OCI-LY3 (cell line): ENCODE results near the gene LRBA.

ENCODE experiments used
- H2AFZ ChIP-seq: fragments of 200-600, 300-600 bp; shearing (Covaris generic); 2 replicates; pipeline ENCODE4 v1.6.0; 2014; ENCODE audit warnings: antibody characterized with exemption, low read depth, low read length
- H3K27ac ChIP-seq: fragments of 200-600, 300-600 bp; sonication (generic); 2 replicates; pipeline ENCODE4 v1.5.1; 2014; ENCODE audit warnings: mild to moderate bottlenecking, low read length, moderate library complexity, mixed read lengths
- H3K27me3 ChIP-seq: fragments of 200-600, 300-600 bp; sonication (generic); 2 replicates; pipeline ENCODE4 v1.6.1; 2014; ENCODE audit warnings: low read depth, low read length, mixed read lengths
- H3K36me3 ChIP-seq: fragments of 200-600, 300-600 bp; sonication (generic); replicated peaks from 2 replicates; pipeline ENCODE3; 2014; ENCODE audit warnings: low read depth, low read length, mixed read lengths
- H3K4me1 ChIP-seq: fragments of 300-600, 200-600 bp; sonication (generic); 2 replicates; pipeline ENCODE4 v1.6.1; 2014; ENCODE audit warnings: low read length, mixed read lengths
- H3K4me2 ChIP-seq: fragments of 200-600, 300-600 bp; sonication (generic); 2 replicates; pipeline ENCODE4 v1.6.1; 2014; ENCODE audit warnings: low read length, mixed read lengths
- H3K4me3 ChIP-seq: fragments of 300-600, 200-600 bp; sonication (generic); 2 replicates; pipeline ENCODE4 v1.5.1; 2014; ENCODE audit warnings: antibody characterized with exemption, mild to moderate bottlenecking, low read length, moderate library complexity
- H3K79me2 ChIP-seq: fragments of 300-600, 200-600 bp; shearing (Covaris generic); 2 replicates; pipeline ENCODE4 v1.6.1; 2014; ENCODE audit warnings: mild to moderate bottlenecking, low read length, mixed read lengths
- H3K9ac ChIP-seq: fragments of 300-600, 200-600 bp; shearing (Covaris generic); 2 replicates; pipeline ENCODE4 v1.6.0; 2014; ENCODE audit warnings: mild to moderate bottlenecking, low read length, moderate library complexity
- H3K9me3 ChIP-seq: fragments of 200-600, 300-600 bp; shearing (Covaris generic); 2 replicates; pipeline ENCODE4 v1.6.1; 2014; ENCODE audit warnings: low read length, mixed read lengths; ENCODE audit not compliant: insufficient read depth
- H4K20me1 ChIP-seq: fragments of 200-600, 300-600 bp; sonication (generic); 2 replicates; pipeline ENCODE4 v1.6.1; 2016; ENCODE audit warnings: low read length, mixed read lengths; ENCODE audit not compliant: insufficient read depth
- CTCF ChIP-seq: fragments of 200-600, 300-600 bp; sonication (generic); IDR thresholded peaks from 2 replicates; pipeline ENCODE4 v1.5.1; 2014; ENCODE audit warnings: antibody characterized with exemption, low read length, low read depth
- EZH2phosphoT487 ChIP-seq: fragments of 200-600 bp; shearing (Covaris generic); IDR thresholded peaks from 2 replicates; pipeline ENCODE4 v1.6.1; 2018; ENCODE audit warnings: antibody characterized with exemption, mixed run types, low read depth

Gene LRBA

GRCh38 chr4:150262611-150263010 lies 752.5 kb downstream of the LRBA start:
- no peak overlapping the region for H2AFZ ChIP-seq
- no peaks in the 10 kb centered on the region for H3K36me3 ChIP-seq
- H3K27me3 ChIP-seq: no peaks in the 10 kb centered on the region
- H3K9ac ChIP-seq: no peak overlapping the region
- no peak overlapping the region for H3K4me2 ChIP-seq
- H3K4me1 ChIP-seq: no peaks in the 10 kb centered on the region
- TF ChIP-seq EZH2phosphoT487 (no peak), CTCF (no peak)
- H3K4me3 ChIP-seq: no peak overlapping the region
- H4K20me1 ChIP-seq: no peaks in the 10 kb centered on the region
- no peaks in the 10 kb centered on the region for H3K79me2 ChIP-seq
- H3K9me3 ChIP-seq: no peaks in the 10 kb centered on the region
- no peak overlapping the region for H3K27ac ChIP-seq

- H3K4me2 ChIP-seq: no peak overlapping the region
- no peak overlapping the region for H2AFZ ChIP-seq
- TF ChIP-seq CTCF (no peak), EZH2phosphoT487 (no peak)
- no peak overlapping the region for H3K27ac ChIP-seq
- no peaks in the 10 kb centered on the region for H3K27me3 ChIP-seq
- no peaks in the 10 kb centered on the region for H3K79me2 ChIP-seq
- H4K20me1 ChIP-seq: no peaks in the 10 kb centered on the region
- no peak overlapping the region for H3K9ac ChIP-seq
- no peaks in the 10 kb centered on the region for H3K4me1 ChIP-seq
- no peaks in the 10 kb centered on the region for H3K9me3 ChIP-seq
- no peaks in the 10 kb centered on the region for H3K36me3 ChIP-seq
- no peak overlapping the region for H3K4me3 ChIP-seq
Measured at GRCh38 chr4:150261571-150261970, 753.5 kb downstream of the LRBA start.

GRCh38 chr4:150259861-150260567 lies 755.1 kb downstream of the LRBA start:
- TF ChIP-seq CTCF (no peak), EZH2phosphoT487 (no peak)
- Histone ChIP-seq H3K9ac (no peak overlapping the region), H3K4me3 (no peak overlapping the region), H3K79me2 (no peaks in the 10 kb centered on the region), H3K27me3 (no peaks in the 10 kb centered on the region), H4K20me1 (no peaks in the 10 kb centered on the region), H2AFZ (no peak overlapping the region), H3K9me3 (no peaks in the 10 kb centered on the region), H3K36me3 (no peaks in the 10 kb centered on the region), H3K4me2 (no peak overlapping the region), H3K27ac (no peak overlapping the region), H3K4me1 (no peaks in the 10 kb centered on the region)

GRCh38 chr4:150258569-150258968 lies 756.5 kb downstream of the LRBA start:
- TF ChIP-seq EZH2phosphoT487 (no peak), CTCF (no peak)
- H3K4me1 ChIP-seq: no peaks in the 10 kb centered on the region
- H2AFZ ChIP-seq: no peak overlapping the region
- no peak overlapping the region for H3K9ac ChIP-seq
- no peaks in the 10 kb centered on the region for H3K9me3 ChIP-seq
- no peaks in the 10 kb centered on the region for H3K36me3 ChIP-seq
- H3K4me3 ChIP-seq: no peak overlapping the region
- H3K79me2 ChIP-seq: no peaks in the 10 kb centered on the region
- H4K20me1 ChIP-seq: no peaks in the 10 kb centered on the region
- no peaks in the 10 kb centered on the region for H3K27me3 ChIP-seq
- H3K4me2 ChIP-seq: no peak overlapping the region
- no peak overlapping the region for H3K27ac ChIP-seq
